ENCODE measurements around the gene NEO1.

NEO1 gene

DNA sequence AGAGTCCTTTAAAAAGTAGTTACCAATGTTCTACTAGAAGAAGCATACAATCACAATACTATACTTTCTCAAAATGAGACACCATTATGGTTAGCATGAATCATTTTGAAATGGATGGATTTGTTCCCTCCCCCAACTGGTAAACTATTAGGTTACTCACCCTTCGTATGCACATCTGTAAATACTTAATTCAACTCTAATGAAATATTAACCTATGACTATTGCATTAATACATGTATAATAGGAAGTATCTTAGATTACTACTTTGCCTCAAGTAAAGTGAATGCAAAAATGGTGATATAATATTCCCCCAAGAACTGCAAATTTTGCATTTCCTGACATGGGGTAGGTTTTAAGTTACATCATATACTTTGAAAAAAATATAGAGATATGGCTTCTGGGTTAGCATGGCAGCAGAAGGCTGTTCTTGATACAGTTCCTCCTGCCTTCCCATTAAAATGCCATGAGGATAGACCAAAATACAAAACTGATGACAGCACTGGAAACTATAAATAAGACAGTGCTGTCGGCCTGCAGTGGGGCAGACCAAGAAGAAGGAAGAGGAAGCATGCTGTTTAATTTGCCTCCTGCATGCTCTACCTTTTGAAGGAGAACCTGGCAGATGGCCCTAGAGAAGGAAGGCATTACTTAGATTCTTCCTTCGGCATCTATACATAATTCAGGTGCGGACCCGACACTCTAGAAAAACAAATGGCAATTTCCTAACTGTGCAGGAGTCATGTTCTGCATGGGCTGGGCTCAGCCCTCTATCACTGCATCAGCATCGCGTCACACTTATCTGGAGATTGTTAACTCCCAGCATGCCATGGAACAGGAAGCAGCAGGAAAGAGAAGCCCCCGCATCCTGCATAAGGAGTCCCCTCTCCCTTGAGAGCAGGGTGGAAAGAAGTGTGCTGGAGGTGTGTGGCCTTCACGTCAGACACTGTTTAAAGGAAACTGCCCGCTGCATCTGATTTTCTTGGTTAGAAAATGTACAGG, 41.8 kb upstream of the NEO1 start:
- H3K4me3 ChIP-seq (ENCODE audit: control insufficient read depth, low read depth, low read length) = no peak overlapping the region
- no peak for DNase-seq (ENCODE audit: low read depth)
- TF ChIP-seq, protein P1, sequence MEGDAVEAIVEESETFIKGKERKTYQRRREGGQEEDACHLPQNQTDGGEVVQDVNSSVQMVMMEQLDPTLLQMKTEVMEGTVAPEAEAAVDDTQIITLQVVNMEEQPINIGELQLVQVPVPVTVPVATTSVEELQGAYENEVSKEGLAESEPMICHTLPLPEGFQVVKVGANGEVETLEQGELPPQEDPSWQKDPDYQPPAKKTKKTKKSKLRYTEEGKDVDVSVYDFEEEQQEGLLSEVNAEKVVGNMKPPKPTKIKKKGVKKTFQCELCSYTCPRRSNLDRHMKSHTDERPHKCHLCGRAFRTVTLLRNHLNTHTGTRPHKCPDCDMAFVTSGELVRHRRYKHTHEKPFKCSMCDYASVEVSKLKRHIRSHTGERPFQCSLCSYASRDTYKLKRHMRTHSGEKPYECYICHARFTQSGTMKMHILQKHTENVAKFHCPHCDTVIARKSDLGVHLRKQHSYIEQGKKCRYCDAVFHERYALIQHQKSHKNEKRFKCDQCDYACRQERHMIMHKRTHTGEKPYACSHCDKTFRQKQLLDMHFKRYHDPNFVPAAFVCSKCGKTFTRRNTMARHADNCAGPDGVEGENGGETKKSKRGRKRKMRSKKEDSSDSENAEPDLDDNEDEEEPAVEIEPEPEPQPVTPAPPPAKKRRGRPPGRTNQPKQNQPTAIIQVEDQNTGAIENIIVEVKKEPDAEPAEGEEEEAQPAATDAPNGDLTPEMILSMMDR (IDR thresholded peaks at IDR 0.05; ENCODE audit: control insufficient read depth, insufficient read depth, low read depth, low read length, missing control alignments) = no peak

DNA sequence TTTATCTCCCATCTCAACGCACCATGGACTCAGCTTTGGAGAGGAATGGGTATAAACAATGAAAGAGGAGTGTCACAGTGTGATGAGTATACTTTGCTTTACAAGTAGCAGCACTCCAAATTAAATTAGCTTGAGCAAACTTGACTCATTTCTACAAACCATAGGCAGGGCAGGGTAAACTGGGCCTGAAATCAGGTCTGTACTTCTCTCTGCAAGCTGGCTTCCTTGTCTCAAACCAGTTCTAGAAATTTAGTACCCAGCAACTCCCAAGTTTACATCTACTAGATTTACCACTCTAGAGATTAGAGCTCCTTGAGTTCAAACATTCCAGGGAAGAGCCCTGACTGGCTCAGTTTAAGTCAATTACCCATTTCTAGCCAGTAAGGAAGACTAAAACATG, 37.4 kb upstream of the NEO1 start:
- no peak for DNase-seq (ENCODE audit: low read depth)
- TF ChIP-seq, protein P1 (IDR thresholded peaks at IDR 0.05; ENCODE audit: control insufficient read depth, insufficient read depth, low read depth, low read length, missing control alignments) = no peak
- H3K4me3 ChIP-seq (ENCODE audit: control insufficient read depth, low read depth, low read length) = no peak overlapping the region

DNA sequence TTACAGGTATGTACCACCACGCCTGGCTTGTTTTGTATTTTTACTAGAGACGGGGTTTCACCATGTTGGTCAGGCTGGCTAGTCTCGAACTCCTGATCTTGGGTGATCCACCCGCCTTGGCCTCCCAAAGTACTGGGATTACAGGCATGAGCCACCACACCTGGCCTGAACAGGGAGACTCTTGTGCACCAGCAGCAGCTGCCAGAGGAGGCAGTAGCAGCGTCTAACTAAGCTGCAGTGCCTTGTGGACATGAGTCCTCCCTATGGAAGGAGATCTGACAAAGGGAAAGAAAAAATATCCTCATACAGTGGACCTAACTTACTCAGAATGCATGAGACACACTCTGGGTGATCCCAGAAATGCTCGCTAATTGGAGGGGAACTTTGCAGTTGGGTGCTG, 36.8 kb upstream of the NEO1 start:
- no peak overlapping the region for H3K4me3 ChIP-seq (ENCODE audit: control insufficient read depth, low read depth, low read length)
- DNase-seq (ENCODE audit: low read depth) = no peak
- TF ChIP-seq, protein P1 (IDR thresholded peaks at IDR 0.05; ENCODE audit: control insufficient read depth, insufficient read depth, low read depth, low read length, missing control alignments) = no peak

DNA sequence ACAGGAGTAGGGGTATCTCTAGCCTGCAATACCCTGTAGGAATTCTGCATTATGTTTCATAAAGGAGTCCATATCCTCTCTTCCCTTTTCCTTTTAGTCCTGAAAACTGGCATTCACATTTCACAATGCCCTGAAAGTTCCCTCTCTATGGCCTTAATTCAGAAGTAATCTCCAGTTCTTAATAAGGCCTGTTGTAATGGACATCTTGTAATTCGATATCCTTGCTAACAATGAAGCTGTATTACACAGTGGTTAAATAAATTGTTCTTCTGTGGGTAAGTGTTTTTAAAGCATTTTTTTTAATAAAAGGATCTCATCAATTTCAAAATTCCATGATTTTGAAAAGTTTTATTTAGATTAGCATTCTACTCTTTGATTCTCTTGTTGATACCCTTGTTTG, 34.3 kb upstream of the NEO1 start:
- no peak overlapping the region for H3K4me3 ChIP-seq (ENCODE audit: control insufficient read depth, low read depth, low read length)
- peak; percentile 1 for DNase-seq (ENCODE audit: low read depth)
- TF ChIP-seq, protein P1 (IDR thresholded peaks at IDR 0.05; ENCODE audit: control insufficient read depth, insufficient read depth, low read depth, low read length, missing control alignments) = no peak

DNA sequence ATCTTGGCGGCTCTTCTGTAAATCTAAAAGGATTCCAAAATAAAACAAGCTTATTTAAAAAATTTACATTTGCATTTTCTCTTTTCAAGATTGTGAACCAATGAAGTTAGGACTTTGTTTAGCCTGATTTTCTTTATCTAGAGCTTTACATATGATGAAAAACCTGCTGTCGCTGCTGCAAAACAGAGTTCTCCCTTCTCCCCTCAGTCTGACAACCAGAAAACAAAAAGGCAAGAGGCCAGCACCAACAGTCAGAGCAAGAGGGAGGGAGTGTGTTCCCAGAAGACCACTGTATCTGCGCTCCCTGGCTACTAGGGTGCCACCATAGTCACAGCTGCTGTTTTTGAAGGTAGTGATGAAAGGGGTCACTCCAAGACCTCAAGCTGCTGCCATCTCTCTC, 33.1 kb upstream of the NEO1 start:
- TF ChIP-seq, protein P1 (IDR thresholded peaks at IDR 0.05; ENCODE audit: control insufficient read depth, insufficient read depth, low read depth, low read length, missing control alignments) = no peak
- no peak for DNase-seq (ENCODE audit: low read depth)
- H3K4me3 ChIP-seq (ENCODE audit: control insufficient read depth, low read depth, low read length) = no peak overlapping the region

DNA sequence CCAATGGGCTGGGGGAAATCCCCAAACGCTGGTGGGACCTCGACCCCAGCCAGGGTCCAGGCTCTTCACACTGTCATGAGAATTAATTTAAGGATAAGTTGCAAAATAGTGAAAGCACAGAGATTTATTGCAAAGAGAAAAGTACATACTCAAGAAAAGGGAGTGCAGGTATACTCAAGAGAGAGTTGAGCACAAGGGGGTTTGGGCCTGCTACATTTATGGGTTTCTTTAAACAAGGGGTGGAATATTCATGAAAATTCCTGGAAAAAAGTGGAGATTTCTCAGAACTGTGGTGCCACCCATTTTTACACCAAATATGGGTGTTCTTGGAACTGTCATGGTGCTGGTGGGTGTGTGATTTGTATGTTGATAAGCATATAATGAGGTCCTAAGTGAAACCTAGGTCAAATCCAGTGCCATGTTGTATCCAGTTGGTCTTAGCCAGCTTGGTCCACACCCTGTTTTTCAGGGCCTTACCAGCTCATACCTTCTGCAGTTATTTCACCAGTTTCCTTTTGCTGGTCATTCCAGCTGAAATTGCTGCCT, 32.6 kb upstream of the NEO1 start:
- TF ChIP-seq, protein P1 (IDR thresholded peaks at IDR 0.05; ENCODE audit: control insufficient read depth, insufficient read depth, low read depth, low read length, missing control alignments) = no peak
- no peak overlapping the region for H3K4me3 ChIP-seq (ENCODE audit: control insufficient read depth, low read depth, low read length)

More for the DNA sequence above, 32.6 kb upstream of the NEO1 start:
- no peak for DNase-seq (ENCODE audit: low read depth)
